ENCODE measurements around the gene OGFR. TPM values are rescaled to one million over a fixed set of nuclear protein-coding genes. Genes with fewer than 3 reads are reported as not detected.
A peak's percentile ranks its signal among the peaks of the same experiment; 100 is the strongest.

The OGFR gene
- total RNA-seq, 1 donor from 2014 or later, result 74.6 TPM

DNA sequence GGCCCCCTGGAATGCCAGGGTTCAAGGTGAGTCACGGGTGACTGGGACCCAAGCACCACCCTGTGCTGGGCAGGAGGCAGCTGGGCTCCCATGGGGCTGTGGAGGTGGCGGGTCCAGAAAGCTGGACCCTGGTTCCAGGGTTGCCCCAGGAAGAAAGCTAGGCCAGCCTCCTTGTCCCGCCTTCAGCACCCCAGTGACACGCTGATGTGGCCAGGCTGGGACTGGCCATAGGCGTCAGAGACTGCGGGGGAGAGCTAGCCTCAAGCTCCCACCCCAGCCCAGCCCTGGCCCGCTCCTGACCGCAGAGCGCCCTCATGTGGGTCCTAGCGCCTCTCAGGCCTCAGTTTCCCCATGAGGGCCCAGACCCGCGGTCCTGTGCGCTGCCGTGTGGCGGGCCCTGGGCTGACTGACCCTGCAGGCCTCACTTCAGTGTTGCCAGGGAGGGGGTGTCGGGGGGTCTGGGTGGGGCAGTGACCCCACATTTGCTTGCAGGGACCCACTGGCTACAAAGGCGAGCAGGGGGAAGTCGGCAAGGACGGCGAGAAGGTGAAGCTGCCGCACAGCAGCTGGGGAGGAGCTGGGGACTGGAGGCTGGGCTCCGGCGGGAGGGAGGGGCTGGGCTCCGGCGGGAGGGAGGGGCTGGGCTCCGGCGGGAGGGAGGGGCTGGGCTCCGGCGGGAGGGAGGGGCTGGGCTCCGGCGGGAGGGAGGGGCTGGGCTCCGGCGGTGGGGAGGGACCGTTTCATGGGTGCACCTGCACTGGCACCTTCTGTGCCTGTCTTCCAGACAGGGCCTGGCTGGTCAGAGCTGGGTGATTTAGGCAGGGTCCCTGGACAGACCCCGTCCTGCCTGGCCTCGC is 20.1 kb downstream of the OGFR start:
- ChIA-PET CTCF (no interaction called here), POLR2A (interaction anchor here (0.6 to 2.0 kb wide), 7 partner anchors 10 to 325 kb away, joined by 3 to 11 read pairs (median 4); partner anchors contain the start of genes SLCO4A1 and TCFL5)
- Mint-ChIP-seq H3K27me3 (peaks cover 3% of the 10 kb centered on the region), H3K4me1 (peaks cover 21% of the 10 kb centered on the region), H3K4me3 (peak overlapping the region; percentile 48), H3K36me3 (ENCODE audit: low read depth) (no peaks in the 10 kb centered on the region), H3K9me3 (no peaks in the 10 kb centered on the region), H3K27ac (no peak overlapping the region)
- peak; percentile 63 for ATAC-seq (ENCODE audit: low read depth)
- no peak for DNase-seq
- intact Hi-C loops (cut with micrococcal nuclease), result no loop called here
- TF ChIP-seq, protein P1, sequence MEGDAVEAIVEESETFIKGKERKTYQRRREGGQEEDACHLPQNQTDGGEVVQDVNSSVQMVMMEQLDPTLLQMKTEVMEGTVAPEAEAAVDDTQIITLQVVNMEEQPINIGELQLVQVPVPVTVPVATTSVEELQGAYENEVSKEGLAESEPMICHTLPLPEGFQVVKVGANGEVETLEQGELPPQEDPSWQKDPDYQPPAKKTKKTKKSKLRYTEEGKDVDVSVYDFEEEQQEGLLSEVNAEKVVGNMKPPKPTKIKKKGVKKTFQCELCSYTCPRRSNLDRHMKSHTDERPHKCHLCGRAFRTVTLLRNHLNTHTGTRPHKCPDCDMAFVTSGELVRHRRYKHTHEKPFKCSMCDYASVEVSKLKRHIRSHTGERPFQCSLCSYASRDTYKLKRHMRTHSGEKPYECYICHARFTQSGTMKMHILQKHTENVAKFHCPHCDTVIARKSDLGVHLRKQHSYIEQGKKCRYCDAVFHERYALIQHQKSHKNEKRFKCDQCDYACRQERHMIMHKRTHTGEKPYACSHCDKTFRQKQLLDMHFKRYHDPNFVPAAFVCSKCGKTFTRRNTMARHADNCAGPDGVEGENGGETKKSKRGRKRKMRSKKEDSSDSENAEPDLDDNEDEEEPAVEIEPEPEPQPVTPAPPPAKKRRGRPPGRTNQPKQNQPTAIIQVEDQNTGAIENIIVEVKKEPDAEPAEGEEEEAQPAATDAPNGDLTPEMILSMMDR (IDR thresholded peaks at IDR 0.05), result no peak

DNA sequence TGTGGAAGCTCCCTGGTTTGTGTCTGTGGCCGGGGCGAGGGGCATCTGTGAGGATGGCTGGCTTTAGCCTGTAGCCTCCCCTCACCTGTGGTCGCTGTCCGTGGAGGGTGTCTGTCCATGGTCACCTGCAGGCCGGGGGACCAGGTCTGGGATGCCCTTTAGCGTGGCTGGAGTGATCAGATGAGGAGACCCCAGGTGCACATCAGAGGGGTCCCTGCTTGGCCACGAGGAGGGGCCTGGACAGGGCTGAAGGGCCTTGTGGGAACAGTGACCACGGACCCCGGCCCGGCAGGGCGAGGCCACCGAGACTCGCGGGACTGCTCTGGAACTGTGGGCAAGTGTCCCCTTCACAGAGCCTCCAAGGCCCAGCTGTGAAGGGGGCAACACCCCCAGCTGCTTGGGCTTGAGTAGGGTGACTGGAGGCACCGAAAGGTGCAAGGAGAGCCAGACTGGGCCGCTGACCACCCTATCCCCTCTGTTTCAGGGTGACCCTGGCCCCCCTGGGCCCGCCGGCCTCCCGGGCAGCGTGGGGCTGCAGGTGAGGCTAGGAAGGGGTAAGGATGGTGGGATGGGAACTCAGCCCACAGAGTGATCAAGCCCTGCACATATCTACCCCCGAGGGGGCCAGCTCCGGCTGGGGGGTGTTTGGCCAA is 20.8 kb downstream of the OGFR start:
- TF ChIP-seq, protein P1 (IDR thresholded peaks at IDR 0.05), result no peak
- DNase-seq, result no peak
- H3K36me3 Mint-ChIP-seq (ENCODE audit: low read depth), result no peaks in the 10 kb centered on the region
- peaks cover 21% of the 10 kb centered on the region for H3K4me1 Mint-ChIP-seq
- no peaks in the 10 kb centered on the region for H3K9me3 Mint-ChIP-seq
- peak; percentile 2 for ATAC-seq (ENCODE audit: low read depth)
- H3K27ac Mint-ChIP-seq, result no peak overlapping the region
- no peaks in the 10 kb centered on the region for H3K27me3 Mint-ChIP-seq
- intact Hi-C loops (cut with micrococcal nuclease), result no loop called here
- ChIA-PET POLR2A (interaction anchor here (0.6 to 2.0 kb wide), 7 partner anchors 11 to 325 kb away, joined by 3 to 11 read pairs (median 4); partner anchors contain the start of genes SLCO4A1 and TCFL5), CTCF (no interaction called here)
- H3K4me3 Mint-ChIP-seq, result no peak overlapping the region

DNA sequence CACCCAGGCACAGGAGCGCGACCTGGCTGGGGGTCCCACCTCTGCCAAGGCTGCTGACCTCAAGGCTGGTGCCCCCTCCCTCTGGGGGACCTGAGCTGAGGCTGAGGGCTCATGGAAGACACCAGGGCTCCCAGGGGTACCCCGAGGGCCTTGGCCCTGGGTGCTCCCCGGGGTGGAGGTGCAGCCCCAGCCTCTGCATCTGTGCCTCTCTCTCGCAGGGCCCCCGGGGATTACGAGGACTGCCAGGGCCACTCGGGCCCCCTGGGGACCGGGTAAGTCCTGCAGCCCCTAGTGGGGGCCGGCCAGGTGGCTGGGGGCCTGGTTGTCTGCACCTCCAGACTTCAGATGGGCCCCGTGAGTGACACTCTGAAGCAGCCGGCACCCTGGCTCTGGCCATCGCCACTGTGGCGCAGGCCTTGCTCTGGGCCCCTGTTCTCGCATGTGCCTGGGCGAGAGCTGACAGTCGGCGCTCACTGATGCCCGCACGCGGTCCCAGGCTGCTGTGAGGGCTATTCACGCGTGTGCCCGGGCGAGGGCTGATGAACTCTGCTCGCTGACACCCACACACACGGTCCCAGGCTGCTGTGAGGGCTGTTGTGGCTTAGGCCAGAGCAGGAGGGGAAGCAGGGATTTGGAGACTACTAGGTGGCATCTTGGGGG is 21.5 kb downstream of the OGFR start:
- peak overlapping the region; percentile 56 for H3K27ac Mint-ChIP-seq
- DNase-seq (no peak), ATAC-seq (ENCODE audit: low read depth) (peak; percentile 56)
- ChIA-PET POLR2A (interaction anchor here (0.5 to 2.0 kb wide), 5 partner anchors 11 to 35 kb away, joined by 3 to 11 read pairs (median 6); partner anchors contain the start of gene TCFL5), CTCF (no interaction called here)
- no peak overlapping the region for H3K4me3 Mint-ChIP-seq
- no peaks in the 10 kb centered on the region for H3K27me3 Mint-ChIP-seq
- TF ChIP-seq, protein P1 (IDR thresholded peaks at IDR 0.05), result no peak
- peaks cover 21% of the 10 kb centered on the region for H3K4me1 Mint-ChIP-seq
- H3K9me3 Mint-ChIP-seq, result no peaks in the 10 kb centered on the region
- no peaks in the 10 kb centered on the region for H3K36me3 Mint-ChIP-seq (ENCODE audit: low read depth)
- intact Hi-C loops (cut with micrococcal nuclease), result no loop called here

DNA sequence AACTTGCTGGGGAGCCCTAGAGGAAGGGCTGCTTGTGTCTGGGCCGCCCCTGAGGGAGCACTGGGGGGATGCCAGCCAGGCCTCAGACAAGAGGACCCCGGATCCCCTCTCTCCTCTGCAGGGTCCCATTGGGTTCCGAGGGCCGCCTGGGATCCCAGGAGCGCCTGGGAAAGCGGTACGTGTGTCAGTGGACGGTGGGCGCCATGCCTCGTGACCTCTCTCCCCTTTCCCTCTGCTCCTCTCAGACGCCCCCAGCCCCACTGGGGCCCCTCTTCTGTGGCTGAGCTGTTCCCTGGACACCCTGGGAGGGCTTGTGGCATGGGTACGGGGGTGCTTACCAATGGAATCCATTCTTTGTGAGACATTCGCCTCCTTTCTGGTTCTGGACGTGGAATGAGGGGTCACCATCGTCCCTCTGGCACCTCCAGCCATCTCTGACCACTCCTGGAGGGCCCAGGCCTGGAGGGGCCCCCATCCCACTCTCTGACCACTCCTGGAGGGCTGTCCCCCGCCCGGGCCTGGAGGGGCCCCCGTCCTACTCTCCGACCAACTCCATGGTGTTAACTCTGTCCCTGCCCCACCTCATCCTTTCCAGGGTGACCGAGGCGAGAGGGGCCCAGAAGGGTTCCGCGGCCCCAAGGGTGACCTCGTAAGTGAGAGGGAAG is 22.1 kb downstream of the OGFR start:
- Mint-ChIP-seq H3K36me3 (ENCODE audit: low read depth) (no peaks in the 10 kb centered on the region), H3K27ac (peak overlapping the region; percentile 56), H3K9me3 (no peaks in the 10 kb centered on the region), H3K27me3 (no peaks in the 10 kb centered on the region), H3K4me1 (peaks cover 25% of the 10 kb centered on the region), H3K4me3 (no peak overlapping the region)
- DNase-seq (no peak), ATAC-seq (ENCODE audit: low read depth) (no peak)
- TF ChIP-seq, protein P1 (IDR thresholded peaks at IDR 0.05), result no peak
- intact Hi-C loops (cut with micrococcal nuclease), result no loop called here
- ChIA-PET POLR2A (interaction anchor here (0.5 to 0.9 kb wide), 2 partner anchors 11 to 29 kb away, joined by 4 read pairs; no protein-coding TSS in a partner anchor), CTCF (no interaction called here)

Data from activated B cell treated with CpG ODN at 0.5 μM for 24 hours (primary cell).